DMS114 treated with DMSO at 0.1 percent for 48 hours (cell line): ENCODE results near the gene AP2B1.
"Not testable (repeated sequence)": the region's sequence is repeated elsewhere in the genome, so short reads cannot be mapped to it uniquely, and the experiment has no call there.

Experiments
- DNase-seq: peaks from one replicate; lab custom pipeline; 2025; ENCODE audit not compliant: unreplicated experiment; lab: John Stamatoyannopoulos, UW

Gene AP2B1

DNA sequence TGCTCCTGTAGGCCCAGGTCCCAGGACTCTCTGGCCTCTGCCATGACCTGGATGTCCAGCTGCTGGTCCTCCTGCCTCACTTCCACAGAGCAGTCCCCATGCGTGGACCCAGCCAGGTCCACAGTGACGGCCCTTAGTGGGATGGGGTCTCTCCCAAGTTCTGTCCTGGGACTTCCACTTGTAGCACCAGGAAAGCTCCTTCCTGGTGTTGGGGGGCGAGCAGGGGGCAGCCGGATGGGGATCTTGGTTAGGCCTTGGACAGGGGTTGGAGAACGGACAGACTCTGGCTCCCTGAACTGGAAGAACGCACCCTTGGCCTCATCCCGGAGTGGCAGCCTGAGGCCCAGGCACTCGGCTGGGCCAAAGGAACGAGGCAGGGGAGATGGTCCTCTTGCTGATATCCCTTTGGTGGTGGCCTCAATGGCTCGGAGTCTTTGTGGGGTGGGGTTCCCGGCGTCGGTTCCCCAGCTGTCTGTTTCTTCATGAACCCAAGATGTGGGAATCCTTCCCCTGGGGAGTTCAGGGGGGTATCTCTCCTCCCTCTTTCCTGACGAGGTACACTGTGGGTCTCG, 158.7 kb downstream of the AP2B1 start:
- no peak for DNase-seq

DNA sequence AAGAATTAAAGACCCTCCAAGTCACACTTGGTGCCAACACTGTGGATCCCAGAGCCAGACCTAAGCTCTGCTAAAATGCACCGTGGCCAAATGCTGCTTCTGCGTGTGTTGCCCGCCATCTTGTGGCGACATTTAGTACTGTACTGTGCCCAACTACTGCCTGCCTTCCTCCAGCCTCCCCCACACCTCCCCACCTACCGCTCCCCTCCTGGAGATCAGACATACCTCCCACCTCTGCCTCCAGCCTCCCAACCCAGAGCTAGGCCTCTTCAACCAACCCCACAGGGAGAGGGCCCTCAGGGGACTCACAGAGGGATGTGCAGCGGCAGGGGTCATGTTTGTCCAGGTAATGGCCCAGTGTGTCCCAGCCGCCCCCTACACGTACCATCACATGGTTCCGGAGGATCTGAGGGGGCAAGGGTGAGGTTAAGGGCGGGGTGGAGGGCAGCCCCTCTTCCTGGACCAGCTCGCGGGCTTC, 160.5 kb downstream of the AP2B1 start:
- peak; percentile 68 for DNase-seq

DNA sequence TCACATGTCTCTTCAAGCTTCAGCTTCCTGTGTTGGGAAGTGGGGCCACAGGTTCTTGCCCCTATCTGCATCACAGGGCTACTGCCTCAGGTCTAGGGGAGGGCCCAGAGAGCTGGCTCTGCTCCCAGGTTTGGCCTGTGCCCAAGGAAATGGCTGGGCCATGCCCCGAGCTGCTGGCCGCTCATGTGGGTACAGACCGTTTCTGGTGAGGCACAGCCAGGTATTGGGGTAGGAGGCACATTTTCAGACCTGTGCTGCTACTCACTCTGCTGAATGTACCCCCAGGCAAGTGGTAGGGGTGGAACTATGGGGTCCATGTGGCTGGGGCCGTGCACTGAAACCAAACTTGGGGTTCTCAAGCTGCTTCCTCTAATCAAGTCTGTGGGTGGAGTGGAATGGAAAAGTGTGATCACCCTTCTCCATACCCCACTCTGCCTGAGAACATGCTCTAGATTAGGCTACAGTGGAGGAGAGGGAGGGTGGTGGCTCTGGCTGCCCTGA, 161.3 kb downstream of the AP2B1 start:
- DNase-seq = no peak

DNA sequence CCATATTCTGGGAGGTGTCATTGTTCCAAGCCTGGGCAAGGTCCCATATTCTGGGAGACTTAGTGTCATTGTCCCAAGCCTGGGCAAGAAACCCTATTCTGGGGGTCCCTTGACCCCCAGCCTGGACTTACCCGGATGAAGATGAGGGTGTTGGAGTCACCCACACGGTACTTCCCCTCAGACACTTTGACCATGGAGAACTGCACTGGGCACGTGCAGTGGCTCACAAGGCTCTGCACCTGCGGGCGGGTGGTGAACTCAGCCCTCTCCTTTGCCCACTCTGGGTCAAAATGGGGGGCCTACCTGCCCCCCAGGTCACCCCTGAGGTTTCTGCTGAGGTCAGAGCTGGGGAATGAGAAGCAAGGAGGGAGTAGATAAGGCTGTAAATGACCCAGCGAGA, 161.9 kb downstream of the AP2B1 start:
- no peak for DNase-seq

DNA sequence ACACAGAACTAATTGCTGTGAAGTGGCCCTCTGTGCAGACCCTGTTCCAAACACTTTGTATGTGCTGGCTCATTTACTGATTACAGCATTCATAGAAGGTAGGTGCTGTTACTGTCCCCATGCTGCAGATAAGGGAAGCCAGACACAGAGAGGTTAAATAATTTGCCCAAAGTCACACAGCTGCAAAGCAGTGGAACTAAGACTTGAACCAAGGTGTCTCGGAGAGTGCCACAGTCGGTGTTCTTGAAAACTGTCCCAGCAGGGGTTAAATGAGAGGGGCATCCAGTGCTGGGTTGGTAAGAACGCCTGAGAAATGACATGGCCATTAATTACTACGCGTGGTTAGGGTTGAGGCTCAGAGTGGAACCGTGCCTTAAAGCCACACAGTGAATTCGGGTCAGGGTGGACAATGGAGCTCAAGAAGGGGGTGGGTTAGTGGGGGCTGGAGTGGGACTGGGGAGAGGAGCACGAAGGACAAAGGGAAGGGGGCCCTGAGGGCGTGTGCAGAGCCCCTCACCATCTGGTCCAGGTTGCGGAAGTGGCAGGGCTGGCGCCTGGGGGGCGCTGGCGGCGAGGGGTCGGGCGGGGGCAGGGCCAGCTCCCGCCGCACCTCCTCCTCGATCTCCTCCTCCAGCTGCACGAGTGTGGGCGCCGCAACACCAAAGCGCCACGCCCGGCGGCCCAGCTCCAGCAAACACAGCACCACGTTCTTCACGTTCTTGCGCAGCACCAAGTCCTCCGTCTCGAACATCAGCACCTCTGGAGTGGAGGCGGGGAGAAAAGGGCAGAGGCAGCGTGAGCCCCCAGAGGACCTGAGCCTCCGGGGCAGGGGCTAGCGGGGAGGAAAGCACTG, 162.7 kb downstream of the AP2B1 start:
- no peak for DNase-seq

DNA sequence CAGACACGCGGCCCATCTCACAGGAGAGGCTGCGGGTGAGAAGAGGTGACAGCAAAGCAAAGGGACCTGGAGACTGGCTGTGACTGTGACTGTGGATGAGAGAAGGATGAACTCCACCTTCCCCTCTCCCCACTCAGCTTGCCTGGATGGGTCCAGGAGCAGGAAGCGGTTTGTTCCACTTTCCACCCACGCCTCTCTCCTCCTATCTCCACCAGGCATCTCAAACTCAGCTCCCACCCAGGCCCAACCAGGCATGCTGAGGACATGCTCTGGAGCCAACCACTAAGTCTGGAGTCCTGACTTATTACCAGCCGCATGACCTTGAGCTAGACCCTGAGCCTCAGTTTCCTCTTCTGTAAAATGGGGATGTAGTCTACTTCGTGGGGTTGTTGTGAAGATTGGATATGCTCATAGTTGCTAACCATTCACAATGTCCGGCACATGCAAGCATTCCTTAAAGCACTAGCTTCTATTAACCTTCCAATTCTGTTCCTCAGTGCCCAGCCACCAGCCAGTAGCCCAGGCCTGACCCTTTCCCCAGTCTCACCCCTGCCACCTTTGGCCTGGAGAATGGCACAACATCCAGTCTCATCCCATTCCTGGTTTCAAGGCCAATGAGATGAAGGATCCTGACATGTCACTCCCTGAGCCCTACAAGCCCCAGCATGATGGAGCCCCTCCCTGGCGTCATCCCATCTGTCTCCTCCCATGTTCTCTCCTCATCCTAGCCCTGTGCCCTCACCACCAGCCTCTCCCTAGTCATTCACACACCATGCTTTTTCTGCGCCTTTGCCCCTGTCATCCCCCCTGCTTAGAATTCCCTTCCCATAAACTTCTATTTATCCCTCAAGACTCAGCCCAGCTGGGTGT, 163.6 kb downstream of the AP2B1 start:
- no peak for DNase-seq

DNA sequence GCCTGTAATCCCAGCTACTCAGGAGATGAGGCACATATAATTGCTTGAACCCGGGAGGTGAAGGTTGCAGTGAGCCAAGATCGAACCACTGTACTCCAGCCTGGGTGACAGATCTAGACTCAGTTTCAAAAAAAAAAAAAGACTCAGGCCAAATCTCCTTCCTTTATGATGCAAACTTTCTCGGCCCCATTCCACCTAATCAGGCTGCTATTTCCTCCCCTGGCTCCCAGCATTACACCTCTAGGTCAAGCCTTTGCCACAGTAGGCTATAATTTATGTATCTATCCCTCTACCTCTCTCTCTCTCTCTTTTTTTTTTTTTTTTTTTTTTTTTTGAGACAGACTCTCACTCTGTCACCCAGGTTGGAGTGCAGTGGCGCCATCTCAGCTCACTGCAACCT, 164.4 kb downstream of the AP2B1 start:
- DNase-seq = not testable (repeated sequence)

DNA sequence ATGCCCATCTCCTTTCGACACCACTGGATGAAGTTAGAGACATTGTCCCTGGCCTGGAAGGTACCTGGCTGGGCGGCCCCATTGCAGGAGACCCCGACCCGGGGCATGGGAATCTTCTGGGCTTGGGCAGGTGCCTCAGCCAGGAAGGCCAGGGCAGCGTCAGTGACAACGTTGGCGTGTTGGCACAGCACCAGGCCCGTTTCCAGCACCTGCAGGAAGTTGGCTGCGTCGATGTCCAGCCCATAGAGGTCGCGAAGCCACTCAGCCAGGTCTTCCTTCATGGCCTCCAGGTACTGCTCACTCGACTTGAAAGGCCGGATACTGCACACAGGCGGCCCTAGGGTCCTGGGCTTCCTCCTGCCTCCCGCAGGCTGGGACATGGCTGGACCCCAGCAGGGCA, 165.3 kb downstream of the AP2B1 start:
- DNase-seq = no peak

DNA sequence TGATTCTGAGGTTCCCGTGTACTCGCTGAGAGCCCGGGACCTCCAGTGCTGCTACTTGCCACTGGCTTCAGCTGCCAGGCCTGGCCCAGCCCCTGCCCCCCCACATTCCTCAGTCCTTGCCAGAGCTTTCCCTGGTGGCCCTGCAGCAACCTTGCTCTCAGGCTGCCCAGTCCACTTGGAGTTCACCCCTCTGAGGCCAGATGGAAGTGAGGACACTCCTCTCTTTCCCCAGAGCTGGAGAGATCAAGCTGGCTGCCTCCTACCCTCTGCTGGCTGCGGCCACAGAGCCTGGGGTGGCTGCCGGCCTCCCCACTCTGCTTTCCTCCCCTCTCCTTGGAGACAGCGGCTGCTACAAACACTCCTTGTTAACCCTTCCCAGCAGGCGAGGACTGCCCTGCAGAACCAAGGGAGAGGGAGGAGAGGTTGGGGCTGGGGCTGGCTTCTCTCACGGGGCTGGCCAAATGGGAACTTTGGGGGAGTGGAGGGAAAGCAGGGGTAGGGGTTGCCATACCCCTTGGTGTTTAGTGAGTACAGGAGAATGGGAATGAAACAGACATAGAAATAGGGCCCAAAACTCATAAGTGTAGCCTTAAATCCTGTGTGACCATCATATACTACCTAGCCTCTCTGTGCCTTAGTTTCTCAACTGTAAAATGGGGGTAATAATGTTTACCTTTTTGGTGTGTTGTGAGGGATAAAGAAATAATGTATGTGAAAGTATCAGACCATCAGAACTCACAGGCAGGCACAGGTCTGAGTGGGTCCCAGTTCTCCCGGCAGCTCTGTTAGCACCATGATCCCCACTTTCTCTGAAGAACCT, 166.0 kb downstream of the AP2B1 start, which contains the start of gene GAS2L2:
Gene GAS2L2 (minus strand): TSS at position 295 of the 820 bp plus-strand sequence. CDS start 389 bp downstream, outside the sequence.
- DNase-seq = no peak

DNA sequence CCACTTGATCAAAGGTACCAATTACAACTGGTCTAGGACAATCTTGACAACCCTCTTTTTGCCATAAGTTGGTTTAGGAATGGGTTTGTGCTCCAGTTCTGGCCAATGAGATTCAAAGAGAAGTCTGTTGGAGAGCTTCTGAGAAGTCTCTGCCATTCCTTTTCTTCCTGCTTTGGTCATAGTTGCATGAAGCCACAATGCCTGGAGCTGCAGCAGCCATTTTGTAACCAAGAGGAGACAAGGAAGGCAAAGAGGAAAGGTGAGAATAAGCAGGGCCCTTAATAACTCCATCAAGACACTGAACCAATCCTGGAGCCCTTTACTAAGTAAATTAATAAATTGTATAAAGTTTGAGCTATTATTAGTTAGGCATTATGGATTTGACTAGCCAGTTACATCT, 170.1 kb downstream of the AP2B1 start:
- DNase-seq = no peak

DNA sequence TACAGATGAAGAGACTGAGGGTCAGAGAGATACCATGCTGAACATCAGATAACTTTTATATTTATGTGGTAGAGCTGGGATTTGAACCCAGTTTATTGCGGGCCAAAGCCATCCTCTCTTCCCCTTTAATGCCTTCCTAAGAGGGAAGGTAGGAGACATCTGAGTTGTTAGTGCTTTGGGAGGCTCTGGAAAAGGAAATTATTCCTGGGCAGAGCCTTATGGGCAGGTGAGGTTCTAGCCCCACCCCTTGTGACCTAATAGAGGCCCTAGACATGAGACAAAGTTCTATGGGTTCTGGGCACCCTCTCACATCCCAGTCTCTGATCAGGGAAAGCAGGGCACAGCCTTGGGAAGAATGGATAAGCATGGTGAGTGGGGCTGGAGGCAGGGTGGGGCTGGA, 173.5 kb downstream of the AP2B1 start, which contains the start of gene C17orf50:
Gene C17orf50 (plus strand): TSS at position 301 of the 400 bp plus-strand sequence. CDS start 55 bp downstream, at position 356.
- no peak for DNase-seq

DNA sequence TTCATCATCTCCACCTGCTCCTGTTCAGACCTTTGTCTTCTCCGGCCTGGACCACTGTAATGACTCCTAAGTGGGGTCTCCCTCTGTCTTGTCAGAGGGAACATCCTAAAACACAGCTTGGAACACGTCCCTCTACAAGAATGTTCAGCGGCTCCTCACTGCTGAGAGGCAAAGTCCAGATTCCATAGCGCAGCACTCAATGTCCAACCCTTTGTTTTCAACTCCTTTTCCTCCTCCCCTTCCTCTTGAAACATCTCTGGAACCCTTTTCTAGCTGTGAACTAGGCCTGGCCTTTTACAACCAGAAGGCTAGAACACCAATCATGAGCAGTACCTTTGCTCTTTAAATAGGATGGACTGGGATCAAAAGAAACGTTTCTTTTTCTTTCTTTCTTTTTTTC, 174.5 kb downstream of the AP2B1 start:
- no peak for DNase-seq

DNA sequence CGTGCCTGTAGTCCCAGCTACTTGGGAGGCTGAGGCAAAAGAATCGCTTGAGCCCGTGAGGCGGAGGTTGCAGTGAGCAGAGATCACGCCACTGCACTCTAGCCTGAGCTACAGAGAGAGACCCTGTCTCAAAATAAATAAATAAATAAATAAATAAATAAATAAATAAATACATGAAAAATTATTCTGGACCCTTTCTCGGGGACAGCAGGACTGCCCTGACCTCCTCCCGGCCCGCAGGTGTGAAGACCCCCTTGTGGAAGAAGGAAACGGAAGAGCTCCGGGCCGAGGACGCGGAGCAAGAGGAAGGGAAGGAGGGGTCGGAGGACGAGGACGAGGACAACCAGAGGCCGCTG, 176.6 kb downstream of the AP2B1 start:
- no peak for DNase-seq

DNA sequence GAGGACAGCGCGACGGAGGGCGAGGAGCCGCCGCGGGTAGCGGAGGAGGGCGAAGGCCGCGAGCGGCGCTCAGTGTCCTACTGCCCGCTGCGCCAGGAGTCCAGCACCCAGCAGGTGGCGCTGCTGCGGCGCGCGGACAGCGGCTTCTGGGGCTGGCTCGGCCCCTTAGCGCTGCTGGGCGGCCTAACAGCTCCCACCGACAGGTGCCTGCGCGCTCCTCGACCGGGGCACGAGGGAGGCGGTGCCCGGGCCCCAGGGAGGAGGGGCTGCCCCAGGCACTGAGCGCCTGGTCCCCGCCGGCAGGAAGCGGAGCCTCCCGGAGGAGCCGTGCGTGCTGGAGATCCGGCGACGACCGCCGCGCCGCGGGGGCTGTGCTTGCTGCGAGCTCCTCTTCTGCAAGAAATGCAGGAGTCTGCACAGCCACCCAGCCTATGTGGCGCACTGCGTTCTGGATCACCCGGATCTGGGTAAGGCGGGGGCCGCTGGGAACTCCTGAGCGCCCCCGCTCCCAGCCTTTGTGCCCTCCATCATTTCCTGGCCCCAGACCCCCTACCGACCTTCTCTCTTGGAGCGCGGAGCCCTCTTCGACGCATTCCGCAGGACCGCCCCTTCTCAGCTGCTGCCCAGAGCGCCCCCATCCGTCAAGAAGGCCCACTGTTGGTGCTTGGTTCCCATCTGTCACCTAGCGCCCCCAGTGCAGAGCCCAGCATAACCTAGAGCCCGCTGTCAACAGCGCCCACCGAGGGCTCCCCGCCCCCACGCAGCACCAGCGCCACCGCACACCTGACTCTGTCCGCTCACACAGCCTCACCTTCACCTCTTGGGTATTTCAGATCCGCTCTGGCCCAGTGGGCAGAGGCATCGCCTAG, 177.2 kb downstream of the AP2B1 start:
- peak; percentile 69 for DNase-seq

DNA sequence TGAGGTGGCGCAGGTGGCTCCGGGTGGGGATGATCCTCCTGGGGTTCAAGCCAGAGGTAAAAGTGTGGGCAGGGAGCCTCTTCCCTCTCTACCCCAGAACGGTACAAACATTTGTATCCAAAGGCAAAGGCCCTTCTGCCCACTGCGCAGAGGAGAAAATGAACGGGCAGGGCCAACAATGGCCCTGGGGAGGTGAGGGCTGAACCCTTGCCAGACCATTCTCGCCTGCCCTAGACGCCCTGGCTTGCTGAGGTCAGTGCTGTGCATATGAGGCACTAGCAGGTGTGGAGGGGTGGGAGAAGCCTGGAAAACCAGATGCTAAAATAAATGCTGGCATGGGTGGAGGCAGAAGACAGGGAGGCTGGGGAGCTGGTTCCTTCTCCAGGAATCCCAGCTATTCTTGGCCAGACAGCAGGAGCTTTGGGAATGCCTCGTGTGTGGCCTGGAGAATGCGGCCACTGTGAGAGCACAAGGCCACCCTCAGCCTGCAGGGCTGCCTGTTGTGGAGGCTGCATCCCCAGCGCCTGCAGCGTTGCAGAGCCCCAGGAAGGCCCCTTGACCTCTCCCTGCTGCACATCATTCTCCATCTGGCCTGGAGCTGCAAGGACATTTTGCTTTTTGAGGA, 178.1 kb downstream of the AP2B1 start:
- DNase-seq = no peak

DNA sequence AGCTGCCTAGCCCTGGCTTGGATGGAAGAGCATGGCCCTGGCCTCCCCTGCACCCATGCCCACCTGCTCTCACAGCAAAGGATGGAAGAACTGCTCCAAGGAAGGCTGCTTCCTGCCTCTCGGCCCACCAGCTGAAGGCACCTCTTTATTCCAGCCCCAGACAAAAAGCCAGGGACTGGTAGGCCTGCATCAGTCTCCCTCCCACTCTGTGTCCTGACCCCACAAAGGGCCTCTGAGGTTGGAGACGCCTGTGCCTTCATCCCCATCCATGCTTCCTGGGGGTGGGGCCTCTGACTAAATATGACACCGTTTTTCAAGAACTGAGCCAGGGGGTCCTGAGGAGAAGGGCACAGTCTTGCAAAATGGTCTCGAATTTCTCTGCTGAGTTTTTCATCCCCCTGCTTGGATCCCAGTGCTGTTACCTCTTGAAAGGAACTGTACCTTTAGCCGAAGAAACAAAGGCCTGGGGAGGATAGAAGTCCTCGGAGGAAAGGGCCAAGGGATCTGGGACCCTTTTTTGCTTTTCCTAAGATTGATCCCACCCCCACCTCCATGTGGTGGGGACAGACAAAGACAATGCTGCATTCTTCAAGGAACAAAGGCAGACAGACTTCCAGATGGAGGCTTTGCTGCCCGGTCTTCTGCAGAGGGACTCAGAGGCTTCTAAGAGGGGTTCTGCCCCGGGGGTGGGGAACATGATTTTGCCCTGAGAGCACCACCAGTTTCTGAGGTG, 178.8 kb downstream of the AP2B1 start:
- DNase-seq = no peak

DNA sequence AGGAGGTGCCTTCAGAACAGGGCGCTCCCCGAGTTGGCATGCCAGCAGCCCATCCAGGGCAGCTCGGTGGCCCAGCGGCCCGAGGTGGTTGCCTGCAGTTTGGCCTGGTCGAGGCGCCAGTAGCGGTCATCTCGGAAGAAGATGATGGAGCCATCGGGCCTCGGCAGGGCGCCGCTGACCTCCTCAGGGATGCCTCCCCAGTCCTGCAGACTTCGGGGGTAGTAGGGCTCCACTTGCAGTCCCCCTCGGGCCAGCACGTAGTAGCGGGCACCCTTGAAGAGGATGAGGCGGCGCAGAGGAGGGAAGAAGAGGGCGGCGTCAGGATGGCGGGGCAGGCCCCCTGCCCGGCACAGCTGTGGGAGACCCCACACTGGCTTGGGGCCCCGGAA, 179.4 kb downstream of the AP2B1 start:
- no peak for DNase-seq

DNA sequence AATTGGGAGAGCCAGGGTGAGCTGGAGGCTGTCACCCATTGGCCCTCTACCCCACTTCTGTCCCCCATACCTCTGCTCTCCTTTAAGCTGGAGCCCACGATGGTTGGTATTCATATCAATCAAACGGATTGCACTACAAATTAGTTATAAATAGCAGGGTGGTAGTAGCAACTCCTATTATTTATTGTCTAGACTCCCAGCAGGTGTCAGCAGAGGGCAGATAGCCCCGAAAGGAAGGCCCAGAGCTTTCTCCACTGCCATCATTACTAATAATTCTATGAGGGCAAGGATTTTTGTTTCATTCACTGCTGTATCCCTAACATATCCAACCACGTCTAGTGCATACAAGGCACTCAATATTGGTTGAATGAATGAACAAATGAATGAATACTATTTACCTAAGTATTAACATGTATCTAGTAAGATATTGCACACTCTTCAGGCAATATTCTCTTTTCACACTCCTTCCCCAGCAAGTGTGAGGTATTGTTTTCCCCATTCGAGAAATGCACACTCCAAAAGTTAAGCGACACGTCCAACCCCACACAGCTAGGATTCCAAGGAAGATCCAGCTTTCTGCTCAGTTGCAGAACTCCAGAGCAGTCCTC, 179.9 kb downstream of the AP2B1 start:
- peak; percentile 10 for DNase-seq
